Gastrocnemius medialis (tissue), 4 donors: ENCODE data around the gene CAMSAP1.
A peak's percentile ranks its signal among the peaks of the same experiment; 100 is the strongest.

ENCODE experiments used
- CTCF ChIP-seq, 5 experiments: fragments of 450-650 bp in 3 of 5; fragments of 200-600 bp in 2 of 5; sonication (generic) in 2 of 5; IDR thresholded peaks in 4 of 5; conservative IDR thresholded peaks in 1 of 5; 1 replicate in 4 of 5; 2 replicates in 1 of 5; pipeline ENCODE4 v1.5.1; 2016 to 2019; ENCODE audit warnings: antibody characterized with exemption in 5 of 5, mild to moderate bottlenecking in 3 of 5, moderate library complexity in 3 of 5
- POLR2A ChIP-seq, 2 donors: fragments of 450-650 bp; IDR thresholded peaks; one replicate each; pipeline ENCODE4 v1.6.1; 2017; ENCODE audit warnings: antibody characterized with exemption in 2 of 2, mild to moderate bottlenecking in 2 of 2, moderate library complexity in 2 of 2

DNA sequence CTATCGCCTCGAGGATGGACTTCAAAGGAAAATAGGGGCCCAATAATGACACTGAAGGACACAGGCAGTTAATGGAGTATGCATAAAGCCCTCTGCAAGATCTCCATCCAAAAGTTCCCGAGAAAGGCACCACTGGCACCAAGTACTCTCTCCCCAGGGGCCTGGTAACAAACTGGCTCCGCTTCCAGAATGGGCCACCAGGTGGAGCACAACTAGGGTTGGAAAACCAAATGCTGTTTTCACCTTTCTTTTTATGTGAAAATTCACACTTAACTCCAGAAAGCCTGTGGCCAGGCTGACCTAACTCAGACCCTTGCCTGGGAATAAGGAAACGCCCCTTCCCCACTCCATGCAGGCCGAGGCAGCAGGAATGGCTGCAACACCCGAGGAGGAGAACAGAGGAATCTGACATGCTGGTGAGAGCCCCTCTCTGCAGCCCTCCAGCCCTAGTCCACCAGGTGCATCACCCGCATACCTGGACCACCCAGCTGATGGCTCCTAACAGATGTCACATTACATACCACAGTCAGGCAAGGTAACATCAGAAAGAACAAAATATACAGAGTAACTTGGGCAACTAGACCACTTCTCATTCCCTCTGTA is 42.8 kb downstream of the CAMSAP1 start:
- TF ChIP-seq CTCF (IDR thresholded peaks at IDR 0.05 in 4 of 5, conservative IDR thresholded peaks at IDR 0.05 in 1 of 5): peak; percentile 64 to 88 (median 81)
- no peak for TF ChIP-seq POLR2A (IDR thresholded peaks at IDR 0.05)
